Measurements from ENCODE around the gene DGKE.

The DGKE gene

DNA sequence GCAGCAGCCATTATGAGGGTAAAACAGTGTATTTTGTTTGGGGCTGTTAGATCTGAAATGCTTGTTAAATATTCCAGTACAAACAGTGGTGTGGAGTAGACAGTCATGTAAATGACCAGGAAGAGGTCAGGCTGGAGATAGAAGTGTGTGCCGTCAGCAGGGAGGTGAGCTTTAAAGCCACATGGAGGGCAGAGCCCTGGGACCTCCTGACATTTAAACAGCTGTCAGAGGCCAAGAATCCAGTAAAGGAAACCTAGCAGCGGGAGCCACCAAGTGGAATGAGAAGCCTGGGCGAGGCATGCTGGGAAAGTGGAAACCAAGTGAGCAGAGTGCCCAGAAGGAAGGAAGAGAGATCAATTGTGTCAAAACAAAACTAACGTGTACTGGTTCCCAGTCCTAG is 27.0 kb upstream of the DGKE start:
- H3K4me3 ChIP-seq (ENCODE audit: low read depth, low read length), result no peak overlapping the region
- DNase-seq (ENCODE audit: low read depth), result peak; percentile 17
- no peak for TF ChIP-seq CTCF (conservative IDR thresholded peaks at IDR 0.05; ENCODE audit: low read depth, low read length)

DNA sequence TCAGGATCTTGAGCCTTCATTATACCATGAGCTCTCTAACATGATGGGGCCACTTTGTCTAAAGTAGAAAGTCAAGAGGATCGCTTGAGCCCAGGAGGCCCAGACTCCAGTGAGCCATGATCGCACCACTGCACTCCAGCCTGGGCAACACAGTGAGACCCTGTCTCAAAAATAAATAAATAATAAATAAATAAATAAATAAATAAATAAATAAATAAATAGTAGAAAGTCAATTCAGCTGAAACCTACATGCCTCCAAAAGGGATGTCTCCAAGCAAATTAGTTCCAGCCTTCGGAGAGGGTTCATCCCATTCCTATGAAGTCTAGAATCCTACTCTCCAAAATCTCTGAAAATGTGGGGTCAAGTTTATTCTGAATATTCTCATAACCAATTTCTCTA is 26.2 kb upstream of the DGKE start:
- TF ChIP-seq CTCF (conservative IDR thresholded peaks at IDR 0.05; ENCODE audit: low read depth, low read length), result no peak
- DNase-seq (ENCODE audit: low read depth), result no peak
- H3K4me3 ChIP-seq (ENCODE audit: low read depth, low read length), result no peak overlapping the region

DNA sequence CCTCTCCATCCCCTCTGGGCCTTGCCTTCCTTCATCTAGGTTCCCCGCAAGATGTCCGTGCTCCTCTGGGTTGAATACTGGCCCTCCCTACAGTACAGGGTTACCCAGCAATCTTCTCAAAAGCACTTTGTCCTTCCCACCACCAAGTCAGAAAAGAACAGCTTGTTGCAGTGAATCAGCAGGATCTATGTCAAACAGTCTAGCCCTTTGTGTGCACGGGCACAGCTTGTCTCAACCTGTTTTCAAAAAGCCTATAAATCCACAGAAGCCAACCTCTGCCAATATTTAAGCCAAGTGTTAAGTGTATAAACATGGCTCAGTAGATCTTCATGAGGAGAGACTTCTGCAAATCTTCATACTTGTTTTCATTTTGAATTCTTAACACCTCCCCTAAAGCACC is 25.4 kb upstream of the DGKE start:
- no peak overlapping the region for H3K4me3 ChIP-seq (ENCODE audit: low read depth, low read length)
- no peak for TF ChIP-seq CTCF (conservative IDR thresholded peaks at IDR 0.05; ENCODE audit: low read depth, low read length)
- DNase-seq (ENCODE audit: low read depth), result no peak

DNA sequence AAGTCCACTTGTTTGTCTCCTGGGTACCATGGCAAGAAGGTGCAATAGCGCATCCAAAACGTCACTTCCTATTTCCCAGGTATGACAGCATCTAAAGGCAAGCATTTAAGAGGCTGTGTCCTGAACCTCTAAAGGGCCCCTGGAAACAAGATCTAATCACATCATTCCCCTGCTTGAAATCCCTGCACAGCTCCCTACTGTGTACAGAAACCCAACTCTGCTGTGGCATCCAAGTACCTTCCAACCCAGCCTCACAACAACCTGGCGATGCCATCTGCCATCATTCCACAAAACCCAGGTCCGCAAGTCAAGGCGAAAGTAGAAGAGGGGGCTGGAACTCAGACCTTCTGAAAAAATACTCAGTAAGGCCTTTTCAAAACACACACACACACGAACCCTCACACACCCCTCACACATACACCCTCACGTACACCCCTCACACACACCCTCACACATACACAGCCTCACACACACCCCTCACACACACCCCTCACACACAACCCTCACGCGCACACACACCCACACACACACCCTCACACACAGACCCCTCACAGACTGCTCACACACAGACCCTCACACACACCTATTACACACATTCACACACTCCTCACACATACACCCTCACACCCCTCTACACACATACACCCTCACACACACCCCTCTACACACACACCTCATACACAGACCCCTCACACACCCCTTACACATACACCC is 24.7 kb upstream of the DGKE start:
- TF ChIP-seq CTCF (conservative IDR thresholded peaks at IDR 0.05; ENCODE audit: low read depth, low read length), result no peak
- no peak overlapping the region for H3K4me3 ChIP-seq (ENCODE audit: low read depth, low read length)
- DNase-seq (ENCODE audit: low read depth), result no peak

GRCh38 chr17:56809820-56810179 is 24.2 kb upstream of the DGKE start:
- TF ChIP-seq CTCF (conservative IDR thresholded peaks at IDR 0.05; ENCODE audit: low read depth, low read length), result no peak
- H3K4me3 ChIP-seq (ENCODE audit: low read depth, low read length), result no peak overlapping the region
- no peak for DNase-seq (ENCODE audit: low read depth)

DNA sequence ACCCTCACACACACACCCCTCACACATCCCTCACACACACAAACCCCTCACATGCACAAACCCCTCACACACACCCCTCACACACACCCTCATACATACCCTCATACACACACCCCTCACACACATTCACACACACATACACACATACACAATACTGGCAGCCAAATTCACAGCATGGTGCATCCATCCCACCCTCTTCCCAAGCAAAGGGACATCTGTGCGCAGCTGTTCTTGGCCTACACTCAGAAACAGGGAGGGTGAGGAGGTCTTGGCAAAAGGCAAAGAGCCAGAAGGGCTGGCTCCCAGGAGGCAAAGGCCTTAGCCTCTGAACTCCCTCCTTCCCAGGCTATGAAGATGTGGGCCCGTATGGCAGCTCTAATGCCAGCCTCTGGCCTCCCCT is 23.6 kb upstream of the DGKE start:
- no peak for TF ChIP-seq CTCF (conservative IDR thresholded peaks at IDR 0.05; ENCODE audit: low read depth, low read length)
- H3K4me3 ChIP-seq (ENCODE audit: low read depth, low read length), result no peak overlapping the region
- DNase-seq (ENCODE audit: low read depth), result no peak
